ENCODE measurements around the gene IZUMO1. TPM values are rescaled to one million over a fixed set of nuclear protein-coding genes. Genes with fewer than 3 reads are reported as not detected.
A peak's percentile ranks its signal among the peaks of the same experiment; 100 is the strongest.

Gene IZUMO1
- total and polyA plus RNA-seq, 2 of the 4 experiments (the other 2 are of a cell fraction), result not detected

GRCh38 chr19:48784527-48784926, 37.8 kb upstream of the IZUMO1 start:
- Histone ChIP-seq H3K56ac (ENCODE audit: extremely low read depth, insufficient read depth, low read length) (no peak overlapping the region), H3K23ac (ENCODE audit: low read depth, low read length) (no peak overlapping the region), H2AK5ac (ENCODE audit: low read depth, low read length) (no peak overlapping the region), H3K4me3 (ENCODE audit: insufficient read depth, low read depth, low read length) (no peak overlapping the region), H3K4me2 (ENCODE audit: low read depth, low read length) (no peak overlapping the region), H4K8ac (ENCODE audit: low read depth in 2 of 2, low read length in 2 of 2) (no peak overlapping the region), H3K27ac (ENCODE audit: insufficient read depth, low read length) (no peak overlapping the region), H3K4ac (ENCODE audit: low read depth, low read length) (no peak overlapping the region), H2BK20ac (ENCODE audit: low read depth, low read length) (no peak overlapping the region), H3K79me1 (ENCODE audit: low read depth in 1 of 2, low read length in 2 of 2) (no peaks in the 10 kb centered on the region), H4K91ac (ENCODE audit: insufficient read depth, low read depth, low read length) (no peak overlapping the region), H2BK5ac (ENCODE audit: low read depth, low read length, poor library complexity, severe bottlenecking) (no peak overlapping the region), H3K9me1 (ENCODE audit: insufficient read depth, low read length) (no peaks in the 10 kb centered on the region), H3K9me3 (ENCODE audit: control insufficient read depth, insufficient read depth, low read length) (no peaks in the 10 kb centered on the region), H3K9ac (ENCODE audit: low read depth, low read length) (no peak overlapping the region), H2AFZ (replicated peaks; ENCODE audit: low read length, poor library complexity) (no peak overlapping the region), H2BK15ac (ENCODE audit: low read depth, low read length) (no peak overlapping the region), H3K4me1 (ENCODE audit: control insufficient read depth, insufficient read depth, low read length) (peaks cover 5% of the 10 kb centered on the region), H3K14ac (replicated peaks; ENCODE audit: low read depth, low read length) (no peak overlapping the region), H3K18ac (ENCODE audit: low read depth, low read length) (no peak overlapping the region), H2AK9ac (replicated peaks; ENCODE audit: low read depth, low read length, poor library complexity) (no peak overlapping the region), H2BK120ac (ENCODE audit: low read depth, low read length) (no peak overlapping the region), H4K20me1 (ENCODE audit: insufficient read depth, low read length) (no peaks in the 10 kb centered on the region), H3K36me3 (ENCODE audit: control insufficient read depth, insufficient read depth, low read length) (no peaks in the 10 kb centered on the region), H3K27me3 (ENCODE audit: control insufficient read depth, insufficient read depth, low read length) (peaks cover 6% of the 10 kb centered on the region), H4K5ac (ENCODE audit: low read depth, low read length) (no peak overlapping the region)
- dilution Hi-C loops (cut with HindIII; ENCODE audit: low sequenced_read_pairs, unreplicated experiment) (no loop called here), intact Hi-C loops (cut with micrococcal nuclease) (loop anchor here (2.0 to 10.0 kb wide), 3 partner anchors 107 to 440 kb away; partner anchors contain the start of gene CA11), in situ Hi-C loops (cut with MboI; ENCODE audit: low sequenced_read_pairs) (no loop called here)
- ATAC-seq (ENCODE audit: low read depth), result no peak
- TF ChIP-seq SMC3 (IDR thresholded peaks at IDR 0.05; ENCODE audit: low read depth, low read length) (no peak), CTCF (conservative IDR thresholded peaks at IDR 0.05; ENCODE audit: low read depth, low read length) (0 out of 2 replicates have a peak, but pooled peaks have one; percentile 14)
- no peak for DNase-seq
- ChIA-PET CTCF (interaction anchor here (0.6 to 1.1 kb wide), 2 partner anchors 11 to 128 kb away, joined by 3 read pairs; no protein-coding TSS in a partner anchor), POLR2A (ENCODE audit: unreplicated experiment) (no interaction called here)
- no TSS peak for BruUV-seq (replicated peaks)
- WGBS, 2 experiments (ENCODE audit: extremely low coverage in 2 of 2, insufficient read length in 1 of 2), result 0% methylated on average over 1 of the region's 5 CpGs; no CpG with 5 or more reads in 1 of the 2 experiments
